ENCODE results near the gene MLPH. TPM values are rescaled to one million over a fixed set of nuclear protein-coding genes. Genes with fewer than 3 reads are reported as not detected.
A peak's percentile ranks its signal among the peaks of the same experiment; 100 is the strongest.

The MLPH gene
- total RNA-seq, 6 experiments from 2014 or later = 20.8 to 52.8 (median 35.1) TPM

DNA sequence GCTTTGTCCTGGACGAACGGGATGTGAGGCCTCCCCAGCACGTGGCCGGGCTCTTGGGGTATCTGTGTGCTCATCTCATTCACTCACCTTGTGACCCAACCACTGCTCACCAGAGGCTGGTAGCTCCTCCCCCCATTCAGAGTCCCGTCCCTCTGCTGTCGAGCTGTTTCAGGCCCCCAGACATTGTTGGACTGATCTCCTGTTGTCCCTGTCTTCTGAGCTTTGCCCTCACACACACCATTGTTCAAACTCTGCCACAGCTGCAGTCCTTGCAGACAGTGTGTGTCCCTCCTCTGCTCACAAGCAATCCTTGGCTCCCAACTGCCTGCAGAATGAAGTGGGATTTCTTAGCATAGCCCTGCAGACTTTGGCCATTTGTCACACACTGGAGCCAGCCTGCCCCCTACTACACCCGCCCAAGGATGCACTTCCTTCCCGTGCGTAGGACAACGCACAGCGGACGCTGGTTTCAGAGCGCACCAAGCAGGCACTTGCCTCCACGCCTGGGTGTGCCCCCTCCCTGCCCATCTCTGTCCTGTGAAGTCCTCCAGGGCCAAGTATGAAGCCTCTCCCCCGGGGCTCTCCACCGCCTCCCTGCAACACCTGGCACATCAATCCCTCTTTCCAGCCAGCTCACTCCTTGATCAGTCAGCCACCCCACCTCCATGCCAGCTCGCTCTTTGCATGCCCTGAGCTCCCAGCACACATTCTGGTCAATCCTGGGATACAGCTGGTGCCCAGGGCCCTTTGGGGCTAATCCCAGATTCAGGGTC lies 62.8 kb downstream of the MLPH start:
- intact Hi-C loops (cut with DNase I) = no loop called here
- Histone ChIP-seq H3K4me3 (no peak overlapping the region), H3K27me3 (no peaks in the 10 kb centered on the region), H3K9me3 (peaks cover 0 to 1% (median 0%) of the 10 kb centered on the region in 4 donors), H3K4me1 (peaks cover 0 to 40% (median 20%) of the 10 kb centered on the region in 4 donors), H3K27ac (peak overlapping the region in 2 of 3 donors; percentile 91 to 97), H3K36me3 (peaks cover 0 to 21% (median 3%) of the 10 kb centered on the region in 4 donors)
- ATAC-seq (peak in 3 of 4 donors; percentile 4 to 38 (median 8)), DNase-seq (peak in 1 of 3 donors; percentile 77)
- WGBS (ENCODE audit: insufficient coverage, low coverage, low lambda C conversion rate, missing lambda C conversion rate) = 56% methylated on average over 8 of the region's 17 CpGs
- TF ChIP-seq, protein P1, sequence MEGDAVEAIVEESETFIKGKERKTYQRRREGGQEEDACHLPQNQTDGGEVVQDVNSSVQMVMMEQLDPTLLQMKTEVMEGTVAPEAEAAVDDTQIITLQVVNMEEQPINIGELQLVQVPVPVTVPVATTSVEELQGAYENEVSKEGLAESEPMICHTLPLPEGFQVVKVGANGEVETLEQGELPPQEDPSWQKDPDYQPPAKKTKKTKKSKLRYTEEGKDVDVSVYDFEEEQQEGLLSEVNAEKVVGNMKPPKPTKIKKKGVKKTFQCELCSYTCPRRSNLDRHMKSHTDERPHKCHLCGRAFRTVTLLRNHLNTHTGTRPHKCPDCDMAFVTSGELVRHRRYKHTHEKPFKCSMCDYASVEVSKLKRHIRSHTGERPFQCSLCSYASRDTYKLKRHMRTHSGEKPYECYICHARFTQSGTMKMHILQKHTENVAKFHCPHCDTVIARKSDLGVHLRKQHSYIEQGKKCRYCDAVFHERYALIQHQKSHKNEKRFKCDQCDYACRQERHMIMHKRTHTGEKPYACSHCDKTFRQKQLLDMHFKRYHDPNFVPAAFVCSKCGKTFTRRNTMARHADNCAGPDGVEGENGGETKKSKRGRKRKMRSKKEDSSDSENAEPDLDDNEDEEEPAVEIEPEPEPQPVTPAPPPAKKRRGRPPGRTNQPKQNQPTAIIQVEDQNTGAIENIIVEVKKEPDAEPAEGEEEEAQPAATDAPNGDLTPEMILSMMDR (IDR thresholded peaks at IDR 0.05) = no peak
- no peak for TF ChIP-seq POLR2A (IDR thresholded peaks at IDR 0.05)

DNA sequence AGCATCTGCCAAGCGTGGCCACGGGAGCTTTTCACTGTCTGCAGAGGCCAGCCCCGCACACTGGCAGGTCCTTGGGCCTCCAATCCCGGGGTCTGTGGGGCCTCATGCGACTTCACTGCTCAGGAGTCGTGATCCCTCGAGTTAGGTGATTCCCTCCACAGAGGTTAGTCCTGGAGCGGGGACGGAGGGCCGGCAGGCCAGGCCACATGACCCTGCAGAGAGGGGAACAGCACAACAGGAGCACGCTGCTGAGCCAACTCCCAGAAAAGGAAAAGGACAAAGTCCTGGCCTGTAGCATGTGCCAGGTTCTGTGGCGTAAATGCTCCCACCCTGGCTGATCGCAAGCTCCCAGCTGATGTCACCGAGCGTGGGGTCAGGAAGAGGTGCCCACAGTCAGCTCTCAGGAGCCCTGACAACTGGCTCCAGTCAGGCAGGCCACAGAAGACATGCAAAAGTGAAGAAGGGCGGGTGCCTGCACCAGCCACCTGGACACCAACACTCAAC lies 64.1 kb downstream of the MLPH start:
- ATAC-seq = peak; percentile 83 to 93 (median 91)
- TF ChIP-seq, protein P1 (IDR thresholded peaks at IDR 0.05) = no peak
- peak; percentile 18 for TF ChIP-seq POLR2A (IDR thresholded peaks at IDR 0.05)
- H3K36me3 ChIP-seq = peaks cover 0 to 13% (median 3%) of the 10 kb centered on the region in 4 donors
- H3K4me3 ChIP-seq = no peak overlapping the region
- peak overlapping the region; percentile 70 to 97 (median 91) for H3K27ac ChIP-seq
- intact Hi-C loops (cut with DNase I) = no loop called here
- H3K9me3 ChIP-seq = peaks cover 0 to 10% (median 0%) of the 10 kb centered on the region in 4 donors
- no peaks in the 10 kb centered on the region for H3K27me3 ChIP-seq
- WGBS (ENCODE audit: insufficient coverage, low coverage, low lambda C conversion rate, missing lambda C conversion rate) = 43% methylated on average over 4 of the region's 16 CpGs
- H3K4me1 ChIP-seq = peaks cover 0 to 40% (median 20%) of the 10 kb centered on the region in 4 donors
- peak; percentile 86 to 96 (median 95) for DNase-seq

DNA sequence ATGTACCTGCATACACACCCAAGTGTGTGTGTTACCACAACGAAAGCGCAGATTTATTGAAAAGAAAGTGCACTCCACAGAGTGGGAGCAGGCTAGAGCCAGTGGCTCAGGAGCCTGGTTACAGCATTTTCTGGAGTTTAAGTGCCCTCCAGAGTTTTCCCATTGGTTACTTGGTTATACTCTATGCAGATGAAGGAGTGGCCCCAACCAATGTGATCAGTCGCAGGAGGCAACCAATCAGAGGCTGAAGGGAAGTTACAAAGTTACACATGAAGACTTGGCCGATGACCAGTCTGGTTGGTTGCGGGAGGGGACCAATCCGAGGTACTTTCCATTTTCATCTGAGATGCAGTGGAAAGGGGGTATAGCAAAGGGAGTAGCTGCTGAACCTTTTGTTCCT lies 65.9 kb downstream of the MLPH start:
- WGBS (ENCODE audit: insufficient coverage, low coverage, low lambda C conversion rate, missing lambda C conversion rate) = 71% methylated on average over 5 of the region's 6 CpGs
- no peaks in the 10 kb centered on the region for H3K27me3 ChIP-seq

DNA sequence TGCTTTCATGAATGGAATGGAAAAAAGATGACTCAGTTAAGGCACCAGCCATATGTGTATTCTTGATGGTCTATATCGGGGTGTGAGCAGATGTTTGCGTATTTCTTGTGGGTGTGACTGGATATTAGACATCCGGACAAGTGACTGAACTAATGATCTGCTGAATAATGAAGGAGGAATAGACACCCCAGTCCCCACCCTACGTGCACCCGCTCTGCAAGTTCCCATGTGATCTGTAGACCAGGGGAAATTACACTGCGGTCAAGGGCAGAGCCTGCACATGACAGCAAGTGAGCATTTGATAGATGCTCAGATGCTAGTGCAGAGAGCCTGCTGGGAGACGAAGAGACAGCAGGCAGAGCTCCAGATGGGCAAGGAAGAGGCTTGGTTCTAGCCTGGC lies 66.9 kb downstream of the MLPH start:
- Histone ChIP-seq H3K36me3 (peaks cover 0 to 13% (median 2%) of the 10 kb centered on the region in 4 donors), H3K27me3 (no peaks in the 10 kb centered on the region), H3K4me3 (no peak overlapping the region), H3K27ac (no peak overlapping the region), H3K4me1 (peaks cover 0 to 26% (median 11%) of the 10 kb centered on the region in 4 donors), H3K9me3 (peaks cover 0 to 10% (median 0%) of the 10 kb centered on the region in 4 donors)
- TF ChIP-seq POLR2A (IDR thresholded peaks at IDR 0.05) = no peak
- TF ChIP-seq, protein P1 (IDR thresholded peaks at IDR 0.05) = no peak
- 60% methylated on average over 5 of the region's 7 CpGs for WGBS (ENCODE audit: insufficient coverage, low coverage, low lambda C conversion rate, missing lambda C conversion rate)
- DNase-seq (no peak), ATAC-seq (no peak)
- intact Hi-C loops (cut with DNase I) = no loop called here

More for the DNA sequence above, 65.9 kb downstream of the MLPH start:
- TF ChIP-seq, protein P1 (IDR thresholded peaks at IDR 0.05) = no peak
- no peak for TF ChIP-seq POLR2A (IDR thresholded peaks at IDR 0.05)
- no peak for ATAC-seq
- Histone ChIP-seq H3K36me3 (peaks cover 0 to 13% (median 3%) of the 10 kb centered on the region in 4 donors), H3K4me3 (no peak overlapping the region), H3K9me3 (peaks cover 0 to 10% (median 0%) of the 10 kb centered on the region in 4 donors), H3K4me1 (peaks cover 0 to 37% (median 15%) of the 10 kb centered on the region in 4 donors), H3K27ac (peak overlapping the region in 1 of 3 donors; percentile 97)
- intact Hi-C loops (cut with DNase I) = no loop called here
- DNase-seq = no peak
